IMR-90 (cell line): ENCODE data around the gene UBFD1. TPM values are rescaled to one million over a fixed set of nuclear protein-coding genes. Genes with fewer than 3 reads are reported as not detected.

Experiments
- ATAC-seq: fragments of 200-7000 bp; cut with Tn5 transposase; 2 replicates; pipeline ENCODE4 v1.9.1; 2020; ENCODE audit warnings: low read depth, mild to moderate bottlenecking, moderate library complexity
- BruUV-seq: library from RNA; stranded (reverse); fragments of 400-500 nt; replicated peaks from 2 replicates; lab custom pipeline; 2021; lab: Mats Ljungman, UMichigan
- CTCF ChIA-PET: fragments of 300-600 bp; formaldehyde crosslinking; extraction: SDS; loops from one replicate; lab custom pipeline; 2021; ENCODE audit warnings: antibody characterized with exemption; lab: Yijun Ruan, JAX
- POLR2A ChIA-PET: fragments of 300-600 bp; sonication (Branson Sonifier 250); formaldehyde crosslinking; loops from one replicate; lab custom pipeline; 2022; ENCODE audit warnings: antibody characterized with exemption; ENCODE audit not compliant: unreplicated experiment; lab: Charles Lee
- DNase-seq: peaks from one replicate; pipeline ENCODE4 v3.0.0; 2013
- H2AFZ ChIP-seq: replicated peaks from 2 replicates; pipeline ENCODE3; 2013; ENCODE audit warnings: low read length, mild to moderate bottlenecking; ENCODE audit not compliant: poor library complexity
- H2AK5ac ChIP-seq: 2 replicates; pipeline ENCODE4 v1.6.1; 2013; ENCODE audit warnings: low read depth, low read length, inconsistent platforms
- H2AK9ac ChIP-seq: replicated peaks from 2 replicates; pipeline ENCODE3; 2013; ENCODE audit warnings: mild to moderate bottlenecking, low read depth, low read length, moderate library complexity; ENCODE audit not compliant: poor library complexity
- H2BK120ac ChIP-seq: 2 replicates; pipeline ENCODE4 v1.6.1; 2013; ENCODE audit warnings: low read depth, low read length, inconsistent platforms
- H2BK15ac ChIP-seq: 3 replicates; pipeline ENCODE4 v1.6.1; 2013; ENCODE audit warnings: low read depth, low read length, inconsistent platforms
- H2BK20ac ChIP-seq: 2 replicates; pipeline ENCODE4 v1.6.1; 2013; ENCODE audit warnings: low read depth, mild to moderate bottlenecking, inconsistent platforms, low read length, moderate library complexity
- H2BK5ac ChIP-seq: 2 replicates; pipeline ENCODE4 v1.6.1; 2013; ENCODE audit warnings: mild to moderate bottlenecking, low read depth, low read length, inconsistent platforms; ENCODE audit not compliant: poor library complexity, severe bottlenecking
- H3K14ac ChIP-seq: replicated peaks from 2 replicates; pipeline ENCODE4 v1.6.1; 2013; ENCODE audit warnings: low read depth, low read length, inconsistent platforms
- H3K18ac ChIP-seq: 2 replicates; pipeline ENCODE4 v1.6.1; 2013; ENCODE audit warnings: low read depth, low read length, control low read depth
- H3K23ac ChIP-seq: 2 replicates; pipeline ENCODE4 v1.6.1; 2013; ENCODE audit warnings: low read depth, low read length, inconsistent platforms
- H3K27ac ChIP-seq: 2 replicates; pipeline ENCODE4 v1.5.1; 2013; ENCODE audit warnings: mild to moderate bottlenecking, control low read depth, low read length; ENCODE audit not compliant: insufficient read depth
- H3K27me3 ChIP-seq: 2 replicates; pipeline ENCODE4 v1.6.1; 2013; ENCODE audit warnings: low read length; ENCODE audit not compliant: control insufficient read depth, insufficient read depth
- H3K36me3 ChIP-seq: 2 replicates; pipeline ENCODE4 v1.6.1; 2013; ENCODE audit warnings: low read length, mixed read lengths; ENCODE audit not compliant: control insufficient read depth, insufficient read depth
- H3K4ac ChIP-seq: 2 replicates; pipeline ENCODE4 v1.6.1; 2013; ENCODE audit warnings: low read depth, low read length, inconsistent platforms
- H3K4me1 ChIP-seq: 2 replicates; pipeline ENCODE4 v1.6.1; 2013; ENCODE audit warnings: low read length, mixed read lengths; ENCODE audit not compliant: control insufficient read depth, insufficient read depth
- H3K4me2 ChIP-seq: 2 replicates; pipeline ENCODE4 v1.6.1; 2013; ENCODE audit warnings: low read depth, mild to moderate bottlenecking, control low read depth, low read length, moderate library complexity
- H3K4me3 ChIP-seq: 2 replicates; pipeline ENCODE4 v1.5.1; 2013; ENCODE audit warnings: low read depth, mild to moderate bottlenecking, control low read depth, low read length, moderate library complexity; ENCODE audit not compliant: insufficient read depth
- H3K56ac ChIP-seq: 2 replicates; pipeline ENCODE4 v1.6.1; 2013; ENCODE audit warnings: low read length, inconsistent platforms; ENCODE audit not compliant: insufficient read depth; ENCODE audit errors: extremely low read depth
- H3K79me1 ChIP-seq, 2 experiments: 2 replicates each; pipeline ENCODE4 v1.6.1; 2013; ENCODE audit warnings: low read length in 2 of 2, inconsistent platforms in 1 of 2, low read depth in 1 of 2
- H3K9ac ChIP-seq: 2 replicates; pipeline ENCODE4 v1.6.1; 2013; ENCODE audit warnings: low read depth, low read length, control low read depth
- H3K9me1 ChIP-seq: 2 replicates; pipeline ENCODE4 v1.6.1; 2013; ENCODE audit warnings: low read length, inconsistent platforms; ENCODE audit not compliant: insufficient read depth
- H3K9me3 ChIP-seq: 2 replicates; pipeline ENCODE4 v1.6.1; 2013; ENCODE audit warnings: low read length; ENCODE audit not compliant: control insufficient read depth, insufficient read depth
- H4K20me1 ChIP-seq: 2 replicates; pipeline ENCODE4 v1.6.1; 2013; ENCODE audit warnings: low read length, inconsistent platforms; ENCODE audit not compliant: insufficient read depth
- H4K5ac ChIP-seq: 2 replicates; pipeline ENCODE4 v1.6.1; 2013; ENCODE audit warnings: mild to moderate bottlenecking, low read depth, low read length, control low read depth
- H4K8ac ChIP-seq, 2 experiments: 2 replicates each; pipeline ENCODE4 v1.6.1; 2013; ENCODE audit warnings: low read depth in 2 of 2, low read length in 2 of 2, control low read depth in 1 of 2, inconsistent platforms in 1 of 2
- H4K91ac ChIP-seq: 2 replicates; pipeline ENCODE4 v1.6.1; 2013; ENCODE audit warnings: low read depth, low read length, inconsistent platforms; ENCODE audit not compliant: insufficient read depth
- BHLHE40 ChIP-seq: fragments of 150-350 bp; IDR thresholded peaks from 2 replicates; pipeline ENCODE4 v1.6.1; 2016; ENCODE audit warnings: mild to moderate bottlenecking, low read depth, low read length
- CEBPB ChIP-seq: IDR thresholded peaks from 2 replicates; pipeline ENCODE4 v1.6.1; 2012; ENCODE audit warnings: low read depth, low read length, improper control_type of control experiment
- CHD1 ChIP-seq: IDR thresholded peaks from 2 replicates; pipeline ENCODE4 v1.6.1; 2012; ENCODE audit warnings: low read depth, low read length, improper control_type of control experiment
- FOS ChIP-seq: fragments of 150-350 bp; IDR thresholded peaks from 2 replicates; pipeline ENCODE4 v1.6.1; 2016; ENCODE audit warnings: low read depth, low read length
- MAFK ChIP-seq: IDR thresholded peaks from 2 replicates; pipeline ENCODE4 v1.6.1; 2012; ENCODE audit warnings: low read depth, low read length, improper control_type of control experiment
- MAZ ChIP-seq: IDR thresholded peaks from 2 replicates; pipeline ENCODE4 v1.6.1; 2012; ENCODE audit warnings: low read depth, mild to moderate bottlenecking, low read length, improper control_type of control experiment, moderate library complexity, borderline replicate concordance
- MXI1 ChIP-seq: IDR thresholded peaks from 2 replicates; pipeline ENCODE4 v1.6.1; 2012; ENCODE audit warnings: low read depth, mild to moderate bottlenecking, low read length, moderate library complexity, borderline replicate concordance
- NFE2L2 ChIP-seq: fragments of 150-350 bp; IDR thresholded peaks from 2 replicates; pipeline ENCODE4 v1.6.1; 2016; ENCODE audit warnings: low read depth, mild to moderate bottlenecking, low read length
- POLR2A ChIP-seq: IDR thresholded peaks from 2 replicates; pipeline ENCODE4 v1.6.1; 2012; ENCODE audit warnings: mild to moderate bottlenecking, low read depth, low read length
- RAD21 ChIP-seq: IDR thresholded peaks from 2 replicates; pipeline ENCODE4 v1.6.1; 2012; ENCODE audit warnings: low read length, improper control_type of control experiment
- RFX5 ChIP-seq: IDR thresholded peaks from 2 replicates; pipeline ENCODE4 v1.8.0; 2012; ENCODE audit warnings: low read depth, mild to moderate bottlenecking, low read length, moderate library complexity
- SMC3 ChIP-seq: fragments of 150-350 bp; IDR thresholded peaks from 2 replicates; pipeline ENCODE4 v1.6.1; 2016; ENCODE audit warnings: low read depth, mild to moderate bottlenecking, antibody characterized with exemption, low read length, moderate library complexity
- WGBS, 2 experiments: methylation state at CpG; one replicate each; pipeline versions ENCODE4 v1.1.5 to v1.1.7; 2013; ENCODE audit warnings: missing lambda C conversion rate in 2 of 2; ENCODE audit not compliant: insufficient read length in 1 of 2; ENCODE audit errors: extremely low coverage in 2 of 2; 5-methylcytosine and 5-hydroxymethylcytosine counted together
- dilution Hi-C: fragments of 300-500 bp; cut with HindIII; formaldehyde crosslinking; loops from one replicate; pipeline ENCODE4 v1.14.3; 2018; ENCODE audit warnings: low sequenced_read_pairs; ENCODE audit not compliant: unreplicated experiment
- in situ Hi-C: fragments of 300-500 bp; cut with MboI; formaldehyde crosslinking; loops from 3 replicates; pipeline ENCODE4 v1.14.3; 2019; ENCODE audit warnings: low sequenced_read_pairs, inconsistent platforms, mixed read lengths
- intact Hi-C: fragments of 100-400 bp; cut with micrococcal nuclease; formaldehyde crosslinking; loops from 2 replicates; pipeline ENCODE4 v1.10.0; 2022
- polyA plus RNA-seq, 3 experiments: library from polyadenylated mRNA; depleted of rRNA; stranded (reverse); fragments of >200 nt; gene quantifications; 2 replicates each; pipeline ENCODE4 v1.2.3, GENCODE V29; 2012; ENCODE audit warnings: low replicate concordance in 1 of 3
- total RNA-seq: library from RNA; depleted of rRNA; stranded (reverse); fragments of >200 nt; gene quantifications from 2 replicates; pipeline ENCODE4 v1.2.3, GENCODE V29; 2012
- TF ChIP-seq, protein P1 (sequence below): conservative IDR thresholded peaks from 2 replicates; pipeline ENCODE4 v1.5.1; 2012; ENCODE audit warnings: mild to moderate bottlenecking, low read depth, low read length, improper control_type of control experiment
- TF ChIP-seq, protein P2 (sequence below): fragments of 150-350 bp; IDR thresholded peaks from 2 replicates; pipeline ENCODE4 v1.6.1; 2016; ENCODE audit warnings: low read depth, mild to moderate bottlenecking, low read length, moderate library complexity, borderline replicate concordance

Gene UBFD1
- total and polyA plus RNA-seq, 2 of the 4 experiments (the other 2 are of a cell fraction), result 39.3 to 55.0 TPM

- no peak overlapping the region for H2BK120ac ChIP-seq
- in situ Hi-C loops, result loop anchor here (5.0 kb wide), 2 partner anchors 49 to 51 kb away; no protein-coding TSS in a partner anchor
- TF ChIP-seq RAD21 (no peak), SMC3 (no peak), FOS (no peak), NFE2L2 (no peak), CEBPB (no peak), POLR2A (no peak), MXI1 (no peak), BHLHE40 (no peak), MAFK (no peak), MAZ (no peak), CHD1 (no peak), RFX5 (no peak)
- TF ChIP-seq, protein P1, sequence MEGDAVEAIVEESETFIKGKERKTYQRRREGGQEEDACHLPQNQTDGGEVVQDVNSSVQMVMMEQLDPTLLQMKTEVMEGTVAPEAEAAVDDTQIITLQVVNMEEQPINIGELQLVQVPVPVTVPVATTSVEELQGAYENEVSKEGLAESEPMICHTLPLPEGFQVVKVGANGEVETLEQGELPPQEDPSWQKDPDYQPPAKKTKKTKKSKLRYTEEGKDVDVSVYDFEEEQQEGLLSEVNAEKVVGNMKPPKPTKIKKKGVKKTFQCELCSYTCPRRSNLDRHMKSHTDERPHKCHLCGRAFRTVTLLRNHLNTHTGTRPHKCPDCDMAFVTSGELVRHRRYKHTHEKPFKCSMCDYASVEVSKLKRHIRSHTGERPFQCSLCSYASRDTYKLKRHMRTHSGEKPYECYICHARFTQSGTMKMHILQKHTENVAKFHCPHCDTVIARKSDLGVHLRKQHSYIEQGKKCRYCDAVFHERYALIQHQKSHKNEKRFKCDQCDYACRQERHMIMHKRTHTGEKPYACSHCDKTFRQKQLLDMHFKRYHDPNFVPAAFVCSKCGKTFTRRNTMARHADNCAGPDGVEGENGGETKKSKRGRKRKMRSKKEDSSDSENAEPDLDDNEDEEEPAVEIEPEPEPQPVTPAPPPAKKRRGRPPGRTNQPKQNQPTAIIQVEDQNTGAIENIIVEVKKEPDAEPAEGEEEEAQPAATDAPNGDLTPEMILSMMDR, result no peak
- TF ChIP-seq, protein P2, sequence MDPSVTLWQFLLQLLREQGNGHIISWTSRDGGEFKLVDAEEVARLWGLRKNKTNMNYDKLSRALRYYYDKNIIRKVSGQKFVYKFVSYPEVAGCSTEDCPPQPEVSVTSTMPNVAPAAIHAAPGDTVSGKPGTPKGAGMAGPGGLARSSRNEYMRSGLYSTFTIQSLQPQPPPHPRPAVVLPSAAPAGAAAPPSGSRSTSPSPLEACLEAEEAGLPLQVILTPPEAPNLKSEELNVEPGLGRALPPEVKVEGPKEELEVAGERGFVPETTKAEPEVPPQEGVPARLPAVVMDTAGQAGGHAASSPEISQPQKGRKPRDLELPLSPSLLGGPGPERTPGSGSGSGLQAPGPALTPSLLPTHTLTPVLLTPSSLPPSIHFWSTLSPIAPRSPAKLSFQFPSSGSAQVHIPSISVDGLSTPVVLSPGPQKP, result no peak
- ChIA-PET CTCF (no interaction called here), POLR2A (no interaction called here)
- no peak overlapping the region for H3K9ac ChIP-seq
- intact Hi-C loops, result no loop called here
- H2BK5ac ChIP-seq, result no peak overlapping the region
- H3K9me3 ChIP-seq, result no peaks in the 10 kb centered on the region
- no peak overlapping the region for H3K56ac ChIP-seq
- H3K4me2 ChIP-seq, result no peak overlapping the region
- no peak overlapping the region for H2AK9ac ChIP-seq
- H3K4me1 ChIP-seq, result no peaks in the 10 kb centered on the region
- H2AK5ac ChIP-seq, result no peak overlapping the region
- H3K27me3 ChIP-seq, result no peaks in the 10 kb centered on the region
- H3K4ac ChIP-seq, result no peak overlapping the region
- no peak overlapping the region for H3K14ac ChIP-seq
- H3K9me1 ChIP-seq, result peaks cover 3% of the 10 kb centered on the region; the same call in 1 of the 2 replicates
- H3K4me3 ChIP-seq, result no peak overlapping the region
- H3K79me1 ChIP-seq, result peaks cover 8 to 26% of the 10 kb centered on the region in 2 experiments
- no peak overlapping the region for H4K5ac ChIP-seq
- no peak overlapping the region for H2BK20ac ChIP-seq
- no peak overlapping the region for H3K23ac ChIP-seq
- H3K36me3 ChIP-seq, result peaks cover 76% of the 10 kb centered on the region
- dilution Hi-C loops, result no loop called here
- H4K91ac ChIP-seq, result no peak overlapping the region
- no peak overlapping the region for H3K18ac ChIP-seq
- no peak for ATAC-seq
- no TSS peak for BruUV-seq
- H4K20me1 ChIP-seq, result peaks cover 18% of the 10 kb centered on the region
- no peak overlapping the region for H2BK15ac ChIP-seq
- 100% methylated on average over 1 of the region's 8 CpGs; no CpG with 5 or more reads in 1 of the 2 experiments for WGBS, 2 experiments
- H3K27ac ChIP-seq, result no peak overlapping the region
- no peak overlapping the region for H4K8ac ChIP-seq
- DNase-seq, result no peak
- H2AFZ ChIP-seq, result peak overlapping the region; percentile 1
Observed at GRCh38 chr16:23570992-23571632, 13.6 kb downstream of the UBFD1 start.
